SK-N-SH (cell line): Measurements from ENCODE around the gene ATP2B2. TPM values are rescaled to one million over a fixed set of nuclear protein-coding genes. Genes with fewer than 3 reads are reported as not detected.

Experiments used
- CTCF ChIA-PET: fragments of 300-600, 350-600 bp; formaldehyde crosslinking; extraction: SDS; loops from one replicate; lab custom pipeline; 2021; lab: Yijun Ruan, JAX
- POLR2A ChIA-PET: fragments of 350-600 bp; sonication (Branson Sonifier 250); formaldehyde crosslinking; extraction: SDS; loops from one replicate; lab custom pipeline; 2020; ENCODE audit warnings: antibody characterized with exemption, inconsistent platforms; lab: Yijun Ruan, JAX
- DNase-seq: peaks from one replicate; pipeline ENCODE4 v3.0.0; 2012
- H2AFZ ChIP-seq: fragments of 200-600 bp; sonication (generic); 2 replicates; pipeline ENCODE4 v1.8.1; 2016; ENCODE audit warnings: antibody characterized with exemption, mild to moderate bottlenecking, low read depth
- H3F3A ChIP-seq: fragments of 200-600 bp; sonication (generic); replicated peaks from 2 replicates; pipeline ENCODE3; 2016; ENCODE audit warnings: antibody characterized with exemption, mild to moderate bottlenecking; ENCODE audit not compliant: insufficient read depth
- H3K27ac ChIP-seq, 2 experiments: fragments of 200-500 bp in 1 of 2; fragments of 200-600 bp in 1 of 2; sonication (Bioruptor generic) in 1 of 2; sonication (generic), shearing (Covaris generic) in 1 of 2; 2 replicates each; pipeline versions ENCODE4 v1.5.1 to v1.6.1; 2014 to 2016; ENCODE audit warnings: low read depth in 2 of 2, inconsistent platforms in 1 of 2, low read length in 1 of 2, mild to moderate bottlenecking in 1 of 2, mixed read lengths in 1 of 2
- H3K27me3 ChIP-seq: fragments of 200-600 bp; sonication (generic), shearing (Covaris generic); 2 replicates; pipeline ENCODE4 v1.6.1; 2016; ENCODE audit warnings: mixed run types; ENCODE audit not compliant: insufficient read depth
- H3K36me3 ChIP-seq, 2 experiments: fragments of 200-500 bp in 1 of 2; fragments of 200-600 bp in 1 of 2; sonication (Bioruptor generic) in 1 of 2; sonication (generic) in 1 of 2; replicated peaks in 1 of 2; 2 replicates each; pipeline versions ENCODE3 to v1.5.1; 2014 to 2016; ENCODE audit warnings: low read length in 1 of 2, mild to moderate bottlenecking in 1 of 2; ENCODE audit not compliant: insufficient read depth in 2 of 2, control insufficient read depth in 1 of 2
- H3K4me1 ChIP-seq, 2 experiments: fragments of 200-500 bp in 1 of 2; fragments of 200-600 bp in 1 of 2; sonication (Bioruptor generic) in 1 of 2; sonication (generic), shearing (Covaris generic) in 1 of 2; 2 replicates each; pipeline versions ENCODE4 v1.5.1 to v1.6.1; 2014 to 2016; ENCODE audit warnings: low read depth in 1 of 2, low read length in 1 of 2, mixed run types in 1 of 2; ENCODE audit not compliant: insufficient read depth in 2 of 2, control insufficient read depth in 1 of 2
- H3K4me2 ChIP-seq: fragments of 200-600 bp; sonication (generic), shearing (Covaris generic); 2 replicates; pipeline ENCODE4 v1.6.1; 2017; ENCODE audit warnings: mixed run types
- H3K4me3 ChIP-seq, 2 experiments: fragments of 200-500 bp in 1 of 2; fragments of 200-600 bp in 1 of 2; sonication (Bioruptor generic) in 1 of 2; sonication (generic), shearing (Covaris generic) in 1 of 2; 2 replicates each; pipeline versions ENCODE4 v1.5.1 to v1.8.1; 2014 to 2016; ENCODE audit warnings: low read depth in 2 of 2, inconsistent platforms in 1 of 2, low read length in 1 of 2, mild to moderate bottlenecking in 1 of 2, mixed read lengths in 1 of 2, moderate library complexity in 1 of 2
- H3K79me2 ChIP-seq: fragments of 200-600 bp; sonication (generic); 2 replicates; pipeline ENCODE4 v1.8.1; 2017; ENCODE audit warnings: mild to moderate bottlenecking; ENCODE audit not compliant: insufficient read depth
- H3K9ac ChIP-seq: fragments of 200-600 bp; sonication (generic); 2 replicates; pipeline ENCODE4 v1.6.1; 2017; ENCODE audit warnings: mixed run types
- H3K9me2 ChIP-seq: fragments of 200-600 bp; sonication (generic); 2 replicates; pipeline ENCODE4 v1.6.1; 2017; ENCODE audit warnings: mixed run types
- H3K9me3 ChIP-seq: fragments of 200-600 bp; sonication (generic); 2 replicates; pipeline ENCODE4 v1.6.1; 2017; ENCODE audit warnings: mixed run types, mild to moderate bottlenecking, moderate library complexity
- H4K20me1 ChIP-seq: fragments of 200-600 bp; sonication (generic); 2 replicates; pipeline ENCODE4 v1.6.1; 2017; ENCODE audit warnings: mild to moderate bottlenecking, mixed run types; ENCODE audit not compliant: insufficient read depth
- ELF1 ChIP-seq: IDR thresholded peaks from 2 replicates; pipeline ENCODE4 v1.4.0; 2012
- EP300 ChIP-seq, 2 experiments: IDR thresholded peaks; 2 replicates each; pipeline versions ENCODE4 v1.4.0 to v1.6.1; 2012; ENCODE audit warnings: borderline replicate concordance in 1 of 2, low read depth in 1 of 2, low read length in 1 of 2
- FOSL2 ChIP-seq: IDR thresholded peaks from 2 replicates; pipeline ENCODE4 v1.4.0; 2012; ENCODE audit warnings: low read depth, mild to moderate bottlenecking, moderate library complexity, borderline replicate concordance
- MXI1 ChIP-seq: IDR thresholded peaks from 2 replicates; pipeline ENCODE4 v1.6.1; 2012; ENCODE audit warnings: mild to moderate bottlenecking, low read depth, low read length, improper control_type of control experiment
- NFIC ChIP-seq: IDR thresholded peaks from 2 replicates; pipeline ENCODE4 v1.4.0; 2012; ENCODE audit warnings: borderline replicate concordance
- RAD21 ChIP-seq: IDR thresholded peaks from 2 replicates; pipeline ENCODE4 v1.6.1; 2012; ENCODE audit warnings: mild to moderate bottlenecking, low read length
- SMC3 ChIP-seq: IDR thresholded peaks from 2 replicates; pipeline ENCODE4 v1.6.1; 2012; ENCODE audit warnings: low read depth, low read length, improper control_type of control experiment
- TAF1 ChIP-seq: IDR thresholded peaks from 2 replicates; pipeline ENCODE4 v1.6.1; 2012; ENCODE audit warnings: low read depth, mild to moderate bottlenecking, low read length, moderate library complexity, borderline replicate concordance
- WGBS: methylation state at CpG from one replicate; pipeline ENCODE4 v1.1.6; 2017; ENCODE audit warnings: low lambda C conversion rate; 5-methylcytosine and 5-hydroxymethylcytosine counted together
- polyA plus RNA-seq, 3 experiments: library from polyadenylated mRNA; depleted of rRNA; stranded (reverse); fragments of >200 nt; gene quantifications; 2 replicates each; pipeline ENCODE4 v1.2.3, GENCODE V29; 2012
- TF ChIP-seq, protein P1 (sequence below): fragments of 150-350 bp; IDR thresholded peaks from 2 replicates; pipeline ENCODE4 v1.6.1; 2016; ENCODE audit warnings: mild to moderate bottlenecking, low read depth, low read length

ATP2B2 gene
- polyA plus RNA-seq, 1 of the 3 experiments (the other 2 are of a cell fraction) = 0.15 TPM

DNA sequence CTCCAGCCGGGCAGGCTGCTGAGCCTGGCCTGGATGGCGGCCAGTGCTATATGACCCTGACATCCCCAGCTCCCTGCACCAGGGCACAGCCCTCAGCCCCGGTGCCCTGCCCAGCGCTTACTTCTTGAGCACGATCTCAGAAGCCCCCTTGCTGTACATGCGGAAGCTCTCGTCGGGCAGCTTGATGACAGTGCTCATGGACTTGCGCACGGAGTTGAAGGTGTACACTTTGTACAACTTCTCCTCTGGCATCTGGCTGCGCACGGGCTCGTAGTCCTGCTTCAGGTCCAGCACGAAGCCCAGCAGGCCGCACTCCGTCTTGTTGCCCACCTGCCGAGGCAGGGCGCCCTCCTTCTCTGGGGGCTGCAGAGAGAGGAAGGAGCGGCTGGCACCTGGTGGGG is 145.6 kb downstream of the ATP2B2 start:
- Histone ChIP-seq H3K79me2 (no peaks in the 10 kb centered on the region), H3K27ac (no peak overlapping the region), H3K4me1 (peaks cover 0 to 30% of the 10 kb centered on the region in 2 experiments; a peak in 2 of 4 replicates), H3K4me2 (no peak overlapping the region), H3K9me3 (no peaks in the 10 kb centered on the region), H3K36me3 (no peaks in the 10 kb centered on the region), H3K4me3 (no peak overlapping the region), H4K20me1 (no peaks in the 10 kb centered on the region), H3K9ac (no peak overlapping the region)
- no peak for DNase-seq
- TF ChIP-seq NFIC = no peak
- TF ChIP-seq FOSL2 = no peak
- TF ChIP-seq, protein P1, sequence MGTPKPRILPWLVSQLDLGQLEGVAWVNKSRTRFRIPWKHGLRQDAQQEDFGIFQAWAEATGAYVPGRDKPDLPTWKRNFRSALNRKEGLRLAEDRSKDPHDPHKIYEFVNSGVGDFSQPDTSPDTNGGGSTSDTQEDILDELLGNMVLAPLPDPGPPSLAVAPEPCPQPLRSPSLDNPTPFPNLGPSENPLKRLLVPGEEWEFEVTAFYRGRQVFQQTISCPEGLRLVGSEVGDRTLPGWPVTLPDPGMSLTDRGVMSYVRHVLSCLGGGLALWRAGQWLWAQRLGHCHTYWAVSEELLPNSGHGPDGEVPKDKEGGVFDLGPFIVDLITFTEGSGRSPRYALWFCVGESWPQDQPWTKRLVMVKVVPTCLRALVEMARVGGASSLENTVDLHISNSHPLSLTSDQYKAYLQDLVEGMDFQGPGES = no peak
- TF ChIP-seq, all 33 proteins: peak for 0
- 100% methylated on average over 1 of the region's 19 CpGs for WGBS
- no peaks in the 10 kb centered on the region for H3K9me2 ChIP-seq
- CTCF ChIA-PET = interaction anchor here (1.4 to 1.8 kb wide), 2 partner anchors 15 to 378 kb away, joined by 5 to 8 read pairs; no protein-coding TSS in a partner anchor
- POLR2A ChIA-PET = no interaction called here
- no peaks in the 10 kb centered on the region for H3F3A ChIP-seq
- peaks cover 5% of the 10 kb centered on the region for H3K27me3 ChIP-seq
- no peak overlapping the region for H2AFZ ChIP-seq

DNA sequence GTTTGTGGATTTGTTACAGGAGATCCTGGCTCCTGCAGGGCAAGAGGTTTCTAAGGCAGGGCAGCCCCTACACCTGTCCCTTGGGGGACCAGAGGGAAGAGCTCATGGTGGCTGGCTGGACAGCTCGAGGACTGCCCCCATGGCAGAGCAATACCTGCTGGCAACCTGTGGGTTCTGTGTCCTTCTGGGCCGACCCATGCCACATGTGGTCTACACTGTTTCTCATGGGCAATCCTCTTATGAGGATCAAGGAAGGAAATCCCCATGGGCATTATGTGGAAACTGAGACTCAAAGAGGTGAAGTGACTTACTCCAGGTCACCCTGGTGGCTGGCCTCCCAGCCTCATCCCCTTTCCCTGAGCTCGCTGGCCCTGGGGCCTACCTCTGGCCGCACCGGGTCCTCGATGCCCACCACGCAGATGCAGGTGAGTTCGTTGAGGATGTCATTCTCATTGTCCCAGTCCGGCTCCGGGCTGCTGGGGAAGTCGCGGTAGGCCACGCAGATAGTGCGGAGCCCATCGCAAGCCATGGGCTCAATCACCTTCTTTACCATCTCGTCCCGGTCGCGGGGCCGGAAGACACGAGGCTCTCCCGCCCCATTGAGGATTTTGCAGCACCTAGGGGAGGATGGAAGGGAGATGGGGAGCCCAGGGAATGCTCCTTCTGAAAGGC is 146.9 kb downstream of the ATP2B2 start:
- 95% methylated on average over 9 of the region's 22 CpGs for WGBS
- POLR2A ChIA-PET = no interaction called here
- H4K20me1 ChIP-seq = no peaks in the 10 kb centered on the region
- DNase-seq = no peak
- CTCF ChIA-PET = interaction anchor here (1.3 to 4.6 kb wide), 3 partner anchors 194 to 400 kb away, joined by 3 to 33 read pairs (median 6); no protein-coding TSS in a partner anchor
- TF ChIP-seq ELF1 = no peak
- no peak for TF ChIP-seq EP300 (IDR thresholded peaks at IDR 0.05; ENCODE audit: borderline replicate concordance in 1 of 2, low read depth in 1 of 2, low read length in 1 of 2)
- no peak for TF ChIP-seq SMC3
- TF ChIP-seq, all 33 proteins: peak for 0
- peaks cover 8 to 42% of the 10 kb centered on the region in 2 experiments; a peak in 3 of 4 replicates for H3K4me1 ChIP-seq
- no peak overlapping the region for H3K27ac ChIP-seq
- H3K9me2 ChIP-seq = no peaks in the 10 kb centered on the region
- no peak overlapping the region for H2AFZ ChIP-seq
- no peaks in the 10 kb centered on the region for H3K79me2 ChIP-seq
- H3K4me3 ChIP-seq = no peak overlapping the region
- H3K4me2 ChIP-seq = no peak overlapping the region
- H3K9me3 ChIP-seq = no peaks in the 10 kb centered on the region
- H3F3A ChIP-seq = no peaks in the 10 kb centered on the region
- no peaks in the 10 kb centered on the region for H3K36me3 ChIP-seq
- H3K9ac ChIP-seq = no peak overlapping the region
- peaks cover 5% of the 10 kb centered on the region for H3K27me3 ChIP-seq

DNA sequence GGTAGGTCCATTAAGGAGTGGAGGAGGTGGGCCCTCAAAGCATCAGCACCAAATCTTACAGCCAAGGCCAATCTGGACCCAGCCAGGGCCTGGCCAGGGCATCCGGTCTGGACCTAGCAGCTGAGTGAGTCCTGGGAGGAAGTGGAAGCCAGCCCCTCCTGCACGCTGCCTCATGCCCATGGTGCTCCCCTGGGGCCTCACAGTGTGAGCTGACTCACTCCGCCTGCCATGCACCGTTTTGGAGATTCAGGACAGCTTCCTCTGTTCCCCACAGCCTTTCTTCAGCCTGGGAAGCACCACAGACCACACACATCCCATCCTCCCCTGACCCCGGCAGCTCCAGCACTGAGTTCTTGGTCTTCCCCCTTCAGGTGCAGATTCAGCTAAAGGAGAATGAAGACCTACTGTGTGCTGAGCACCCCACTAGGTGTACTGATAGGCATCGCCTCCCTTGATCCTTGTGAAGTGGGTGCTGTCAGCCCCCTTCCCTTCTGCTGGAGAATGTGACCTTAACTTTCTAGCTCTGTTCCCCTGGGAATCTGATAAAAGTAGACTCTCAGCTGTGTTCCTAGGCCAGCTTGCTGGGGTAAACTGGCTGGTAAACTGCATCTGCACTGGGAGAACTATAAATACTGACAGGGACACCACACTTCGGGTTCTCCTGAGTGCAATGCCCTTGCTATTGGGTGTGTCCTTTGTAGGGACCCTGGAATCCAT is 147.6 kb downstream of the ATP2B2 start:
- H3K9ac ChIP-seq = no peak overlapping the region
- 74% methylated on average over 3 of the region's 7 CpGs for WGBS
- no peaks in the 10 kb centered on the region for H4K20me1 ChIP-seq
- H2AFZ ChIP-seq = no peak overlapping the region
- peaks cover 8 to 47% of the 10 kb centered on the region in 2 experiments; a peak in 3 of 4 replicates for H3K4me1 ChIP-seq
- no peaks in the 10 kb centered on the region for H3F3A ChIP-seq
- H3K4me3 ChIP-seq = no peak overlapping the region
- H3K27me3 ChIP-seq = peaks cover 5% of the 10 kb centered on the region
- DNase-seq = no peak
- ChIA-PET POLR2A (no interaction called here), CTCF (interaction anchor here (1.3 to 4.6 kb wide), 4 partner anchors 14 to 401 kb away, joined by 3 to 33 read pairs (median 5); no protein-coding TSS in a partner anchor)
- no peak overlapping the region for H3K4me2 ChIP-seq
- H3K9me3 ChIP-seq = no peaks in the 10 kb centered on the region
- H3K27ac ChIP-seq = peak overlapping the region in 1 of 2 experiments; percentile 91; a peak in 2 of 4 replicates
- TF ChIP-seq RAD21 (no peak), EP300 (IDR thresholded peaks at IDR 0.05; ENCODE audit: borderline replicate concordance in 1 of 2, low read depth in 1 of 2, low read length in 1 of 2) (no peak), MXI1 (no peak), TAF1 (no peak)
- no peaks in the 10 kb centered on the region for H3K79me2 ChIP-seq
- H3K9me2 ChIP-seq = no peaks in the 10 kb centered on the region
- no peaks in the 10 kb centered on the region for H3K36me3 ChIP-seq
